ENCODE results near the gene SLC37A1.

The SLC37A1 gene

DNA sequence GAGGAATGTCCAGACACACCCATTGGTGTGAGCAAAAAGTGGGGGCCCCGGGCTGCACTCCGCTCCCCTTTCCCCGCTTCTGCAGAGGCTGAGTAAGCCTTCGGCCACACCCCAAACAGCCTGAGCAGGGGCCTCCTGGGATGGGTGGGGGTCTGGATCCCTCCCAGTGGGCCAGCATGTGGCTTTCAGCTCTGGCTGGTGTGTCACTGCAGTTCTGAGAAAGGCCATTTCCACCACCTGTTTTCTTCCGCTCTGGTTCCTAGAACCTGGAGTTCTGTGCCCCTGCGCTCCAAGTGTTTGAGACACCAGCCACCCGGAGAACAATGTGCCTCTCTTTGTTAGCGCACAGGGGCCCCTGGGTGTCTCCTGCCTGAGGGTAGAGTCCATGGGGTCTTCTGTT lies 30.9 kb downstream of the SLC37A1 start:
- in situ Hi-C loops (cut with HindIII; ENCODE audit: low sequenced_read_pairs) = no loop called here
- TF ChIP-seq, protein P1, sequence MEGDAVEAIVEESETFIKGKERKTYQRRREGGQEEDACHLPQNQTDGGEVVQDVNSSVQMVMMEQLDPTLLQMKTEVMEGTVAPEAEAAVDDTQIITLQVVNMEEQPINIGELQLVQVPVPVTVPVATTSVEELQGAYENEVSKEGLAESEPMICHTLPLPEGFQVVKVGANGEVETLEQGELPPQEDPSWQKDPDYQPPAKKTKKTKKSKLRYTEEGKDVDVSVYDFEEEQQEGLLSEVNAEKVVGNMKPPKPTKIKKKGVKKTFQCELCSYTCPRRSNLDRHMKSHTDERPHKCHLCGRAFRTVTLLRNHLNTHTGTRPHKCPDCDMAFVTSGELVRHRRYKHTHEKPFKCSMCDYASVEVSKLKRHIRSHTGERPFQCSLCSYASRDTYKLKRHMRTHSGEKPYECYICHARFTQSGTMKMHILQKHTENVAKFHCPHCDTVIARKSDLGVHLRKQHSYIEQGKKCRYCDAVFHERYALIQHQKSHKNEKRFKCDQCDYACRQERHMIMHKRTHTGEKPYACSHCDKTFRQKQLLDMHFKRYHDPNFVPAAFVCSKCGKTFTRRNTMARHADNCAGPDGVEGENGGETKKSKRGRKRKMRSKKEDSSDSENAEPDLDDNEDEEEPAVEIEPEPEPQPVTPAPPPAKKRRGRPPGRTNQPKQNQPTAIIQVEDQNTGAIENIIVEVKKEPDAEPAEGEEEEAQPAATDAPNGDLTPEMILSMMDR (IDR thresholded peaks at IDR 0.05; ENCODE audit: low read depth, low read length) = no peak
- DNase-seq (ENCODE audit: low read depth, low spot score) = no peak
- H3K4me3 ChIP-seq (ENCODE audit: low read depth, low read length) = no peak overlapping the region

DNA sequence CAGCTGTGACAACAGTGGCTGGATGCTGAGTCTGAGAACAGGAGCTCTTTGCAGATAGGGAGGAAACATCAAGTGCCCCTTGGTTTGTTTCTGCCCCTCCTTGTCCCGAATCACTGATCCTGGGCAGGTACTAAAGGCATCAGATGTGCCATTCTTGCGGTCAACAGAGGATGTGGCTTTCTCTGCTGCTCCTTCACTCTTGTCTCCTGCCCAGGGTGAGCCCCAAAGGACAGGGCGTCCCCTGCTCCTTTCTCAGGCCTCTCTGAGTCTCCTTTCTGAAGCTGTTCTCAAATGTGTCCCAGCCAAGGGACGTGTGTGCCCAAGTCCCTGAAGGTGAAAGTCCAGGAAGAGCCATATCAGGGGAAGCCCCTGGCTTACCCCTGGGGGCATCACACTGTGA lies 31.7 kb downstream of the SLC37A1 start:
- H3K4me3 ChIP-seq (ENCODE audit: low read depth, low read length) = no peak overlapping the region
- in situ Hi-C loops (cut with HindIII; ENCODE audit: low sequenced_read_pairs) = no loop called here
- DNase-seq (ENCODE audit: low read depth, low spot score) = no peak
- TF ChIP-seq, protein P1 (IDR thresholded peaks at IDR 0.05; ENCODE audit: low read depth, low read length) = no peak

DNA sequence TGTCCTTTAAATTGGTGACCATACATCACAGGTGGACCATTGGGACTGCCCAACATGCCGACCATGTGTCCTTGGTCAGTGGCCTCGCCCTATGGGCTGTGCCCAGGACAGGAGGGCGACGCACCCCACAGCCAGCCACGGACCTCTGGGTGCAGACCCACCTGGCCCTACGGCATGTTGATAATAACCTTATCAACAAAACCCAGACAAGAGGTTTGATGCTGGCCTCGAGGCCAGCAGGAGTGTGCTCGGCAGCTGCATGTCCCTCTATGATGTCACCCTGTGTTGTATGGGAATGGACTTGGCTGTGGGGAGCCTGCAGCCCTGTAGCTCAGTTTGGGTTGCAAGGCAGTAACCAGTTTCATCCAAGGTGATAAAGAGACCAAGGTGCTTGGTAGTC lies 32.1 kb downstream of the SLC37A1 start:
- H3K4me3 ChIP-seq (ENCODE audit: low read depth, low read length) = no peak overlapping the region
- TF ChIP-seq, protein P1 (IDR thresholded peaks at IDR 0.05; ENCODE audit: low read depth, low read length) = no peak
- DNase-seq (ENCODE audit: low read depth, low spot score) = no peak
- in situ Hi-C loops (cut with HindIII; ENCODE audit: low sequenced_read_pairs) = no loop called here

DNA sequence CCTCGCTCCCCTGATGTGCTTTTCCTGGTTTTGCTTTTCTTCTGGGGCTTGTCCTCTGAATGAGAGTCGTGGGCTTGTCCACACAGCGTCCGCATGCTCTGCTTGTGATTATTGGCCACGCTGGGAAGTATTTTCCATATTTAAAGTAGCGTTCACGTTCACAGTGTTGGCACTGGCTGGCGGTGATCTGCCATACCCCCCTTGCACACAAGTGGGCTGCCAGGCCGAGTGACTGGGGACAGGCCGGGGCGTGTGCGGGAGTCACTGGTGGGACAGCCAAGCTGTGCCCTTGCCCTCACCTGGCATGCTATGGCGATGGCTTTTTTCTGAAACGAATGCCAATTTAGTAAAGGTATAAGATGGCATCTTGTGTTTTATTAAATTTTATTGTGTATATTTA lies 32.8 kb downstream of the SLC37A1 start:
- TF ChIP-seq, protein P1 (IDR thresholded peaks at IDR 0.05; ENCODE audit: low read depth, low read length) = no peak
- no peak overlapping the region for H3K4me3 ChIP-seq (ENCODE audit: low read depth, low read length)
- in situ Hi-C loops (cut with HindIII; ENCODE audit: low sequenced_read_pairs) = no loop called here
- no peak for DNase-seq (ENCODE audit: low read depth, low spot score)

DNA sequence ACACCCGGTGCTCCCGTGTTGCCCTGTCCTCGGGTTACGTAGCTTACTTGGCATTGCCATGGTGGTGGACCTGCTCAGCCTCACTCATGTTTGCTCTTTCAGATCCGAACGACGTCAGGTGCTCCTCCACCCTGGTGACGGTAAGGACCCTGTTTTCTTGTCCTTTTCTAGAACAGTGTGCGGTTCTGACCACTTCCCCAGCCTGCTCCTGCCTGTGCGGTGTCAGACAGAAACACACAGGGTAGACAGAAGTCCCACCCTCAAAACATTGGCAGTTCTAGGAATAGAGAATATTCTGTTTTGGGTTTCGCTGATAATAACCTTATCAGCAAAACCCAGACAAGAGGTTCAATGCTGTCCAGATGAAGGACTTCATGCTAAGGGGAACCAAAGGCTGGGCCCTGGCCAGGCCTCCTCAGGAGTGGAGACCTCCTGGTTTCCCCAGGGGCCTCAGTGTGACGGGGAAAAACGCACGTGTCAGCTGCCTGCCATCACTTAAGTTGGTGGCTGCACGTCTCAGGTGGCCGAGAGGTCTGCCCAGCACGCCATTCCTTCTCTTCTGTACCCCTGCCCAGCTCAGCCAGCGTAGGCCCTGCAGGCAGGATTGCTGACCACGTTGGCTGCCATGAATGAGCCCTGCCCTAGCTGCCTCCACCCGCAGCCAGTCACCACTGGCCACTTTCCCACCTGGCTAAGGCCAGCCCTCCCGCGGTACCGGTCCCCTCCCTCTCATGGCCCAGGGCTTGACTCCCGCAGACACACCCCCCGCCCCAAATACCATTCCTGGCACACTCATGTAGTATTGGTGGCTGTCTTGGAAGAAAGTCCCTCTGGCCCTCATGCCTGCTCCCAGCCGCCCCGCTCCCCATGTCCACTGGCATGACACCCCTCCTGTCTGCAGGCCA lies 33.6 kb downstream of the SLC37A1 start:
- H3K4me3 ChIP-seq (ENCODE audit: low read depth, low read length) = no peak overlapping the region
- TF ChIP-seq, protein P1 (IDR thresholded peaks at IDR 0.05; ENCODE audit: low read depth, low read length) = no peak
- DNase-seq (ENCODE audit: low read depth, low spot score) = no peak
- in situ Hi-C loops (cut with HindIII; ENCODE audit: low sequenced_read_pairs) = no loop called here

DNA sequence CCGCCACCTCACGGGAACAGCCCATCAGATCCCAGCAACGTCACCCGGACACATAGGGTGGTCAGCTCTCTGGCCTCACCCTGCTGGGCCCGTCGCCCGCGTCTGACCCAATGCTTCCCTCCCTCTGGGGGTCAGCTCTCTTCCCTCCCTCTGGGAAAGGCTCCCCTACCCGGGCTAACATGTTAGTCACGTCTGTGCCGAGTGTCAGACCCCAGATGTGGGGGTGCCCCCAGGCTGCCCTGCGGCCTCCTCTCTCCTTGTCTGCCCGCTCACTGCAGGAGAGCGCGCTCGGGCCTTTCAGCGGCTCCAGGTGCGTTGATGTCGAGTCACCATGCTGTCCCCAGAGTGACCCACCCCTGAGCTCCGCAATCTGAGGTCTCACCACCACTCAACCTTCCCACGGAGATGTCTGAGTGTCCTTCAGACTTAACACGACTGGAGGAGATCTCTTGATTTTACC lies 34.3 kb downstream of the SLC37A1 start:
- TF ChIP-seq, protein P1 (IDR thresholded peaks at IDR 0.05; ENCODE audit: low read depth, low read length) = no peak
- no peak overlapping the region for H3K4me3 ChIP-seq (ENCODE audit: low read depth, low read length)
- in situ Hi-C loops (cut with HindIII; ENCODE audit: low sequenced_read_pairs) = no loop called here
- DNase-seq (ENCODE audit: low read depth, low spot score) = no peak

All from astrocyte of the spinal cord (primary cell).